DND-41 (cell line): Measurements from ENCODE around the gene IMPACT.

Experiments used
- EZH2 ChIP-seq: IDR thresholded peaks from 3 replicates; pipeline ENCODE4 v1.6.1; 2012; ENCODE audit warnings: borderline replicate concordance, low read depth, mild to moderate bottlenecking, moderate library complexity, low read length, inconsistent platforms; ENCODE audit not compliant: severe bottlenecking
- TF ChIP-seq, protein P1 (sequence below): IDR thresholded peaks from 2 replicates; pipeline ENCODE4 v1.5.1; 2012; ENCODE audit warnings: borderline replicate concordance, low read length, moderate library complexity, mild to moderate bottlenecking; ENCODE audit not compliant: poor library complexity, severe bottlenecking; ENCODE audit errors: extremely low read depth

DNA sequence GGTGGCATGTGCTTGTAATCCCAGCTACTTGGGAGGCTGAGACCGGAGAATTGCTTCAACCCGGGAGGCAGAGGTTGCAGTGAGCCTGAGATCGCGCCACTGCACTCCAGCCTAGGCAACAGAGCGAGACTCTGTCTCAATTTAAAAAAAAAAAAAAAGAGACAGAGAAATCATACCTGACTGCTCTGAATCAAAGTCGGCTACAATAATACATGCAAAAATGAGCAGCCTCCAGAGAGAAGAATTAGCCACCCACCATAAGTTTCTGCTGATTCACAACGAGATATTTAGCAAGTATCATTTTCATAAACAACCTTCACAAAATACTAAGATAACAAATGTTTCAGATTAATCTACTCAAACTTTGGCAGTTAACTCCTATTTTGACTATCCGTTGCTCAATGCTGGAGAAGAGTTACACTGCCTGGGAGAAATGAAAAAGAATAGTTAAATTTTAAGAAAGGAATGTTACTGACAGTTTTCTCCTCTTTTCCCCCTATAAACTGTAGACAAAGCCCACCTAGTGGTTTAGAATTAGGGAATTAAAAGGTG lies 30.3 kb upstream of the IMPACT start:
- TF ChIP-seq, protein P1, sequence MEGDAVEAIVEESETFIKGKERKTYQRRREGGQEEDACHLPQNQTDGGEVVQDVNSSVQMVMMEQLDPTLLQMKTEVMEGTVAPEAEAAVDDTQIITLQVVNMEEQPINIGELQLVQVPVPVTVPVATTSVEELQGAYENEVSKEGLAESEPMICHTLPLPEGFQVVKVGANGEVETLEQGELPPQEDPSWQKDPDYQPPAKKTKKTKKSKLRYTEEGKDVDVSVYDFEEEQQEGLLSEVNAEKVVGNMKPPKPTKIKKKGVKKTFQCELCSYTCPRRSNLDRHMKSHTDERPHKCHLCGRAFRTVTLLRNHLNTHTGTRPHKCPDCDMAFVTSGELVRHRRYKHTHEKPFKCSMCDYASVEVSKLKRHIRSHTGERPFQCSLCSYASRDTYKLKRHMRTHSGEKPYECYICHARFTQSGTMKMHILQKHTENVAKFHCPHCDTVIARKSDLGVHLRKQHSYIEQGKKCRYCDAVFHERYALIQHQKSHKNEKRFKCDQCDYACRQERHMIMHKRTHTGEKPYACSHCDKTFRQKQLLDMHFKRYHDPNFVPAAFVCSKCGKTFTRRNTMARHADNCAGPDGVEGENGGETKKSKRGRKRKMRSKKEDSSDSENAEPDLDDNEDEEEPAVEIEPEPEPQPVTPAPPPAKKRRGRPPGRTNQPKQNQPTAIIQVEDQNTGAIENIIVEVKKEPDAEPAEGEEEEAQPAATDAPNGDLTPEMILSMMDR, result no peak
- TF ChIP-seq EZH2, result no peak
